Breast epithelium (tissue), 4 donors: ENCODE measurements around the gene MMP19. TPM values are rescaled to one million over a fixed set of nuclear protein-coding genes. Genes with fewer than 3 reads are reported as not detected.

Experiments
- DNase-seq, 2 donors: peaks; one replicate each; pipeline ENCODE4 v3.0.0-alpha.2; 2019; ENCODE audit warnings: low spot score in 2 of 2
- H3K27ac ChIP-seq, 2 donors: fragments of 200-600 bp; sonication (generic) in 1 of 2; one replicate each; pipeline ENCODE4 v1.5.1; 2016 to 2019; ENCODE audit warnings: mild to moderate bottlenecking in 1 of 2
- H3K27me3 ChIP-seq, 2 donors: fragments of 200-600 bp; sonication (generic) in 1 of 2; one replicate each; pipeline versions ENCODE4 v1.5.1 to v1.6.0; 2017 to 2019; ENCODE audit warnings: control low read depth in 1 of 2, mild to moderate bottlenecking in 1 of 2
- H3K36me3 ChIP-seq: fragments of 200-600 bp; one replicate; pipeline ENCODE4 v1.5.1; 2019
- H3K4me1 ChIP-seq, 2 donors: fragments of 200-600 bp; sonication (generic); one replicate each; pipeline ENCODE4 v1.5.1; 2016 to 2019; ENCODE audit warnings: control low read depth in 1 of 2
- H3K4me3 ChIP-seq, 3 donors: fragments of 200-600 bp; sonication (generic); 1 replicate in 2 of 3; 2 replicates in 1 of 3; pipeline ENCODE4 v1.5.1; 2016 to 2019; ENCODE audit warnings: mild to moderate bottlenecking in 3 of 3, moderate library complexity in 2 of 3
- H3K9me3 ChIP-seq, 2 donors: fragments of 200-600 bp; sonication (generic) in 1 of 2; one replicate each; pipeline ENCODE4 v1.5.1; 2016 to 2019; ENCODE audit warnings: control low read depth in 1 of 2
- POLR2A ChIP-seq: fragments of 450-650 bp; IDR thresholded peaks from one replicate; pipeline ENCODE4 v1.6.1; 2016; ENCODE audit warnings: antibody characterized with exemption, mild to moderate bottlenecking, moderate library complexity
- POLR2AphosphoS5 ChIP-seq, 3 donors: sonication (generic); formaldehyde crosslinking; IDR thresholded peaks; one replicate each; pipeline ENCODE4 v1.6.1; 2017; ENCODE audit warnings: antibody characterized with exemption in 3 of 3
- intact Hi-C: fragments of 100-400 bp; cut with DNase I; formaldehyde crosslinking; loops from one replicate; pipeline ENCODE4 v1.15.1; 2023; ENCODE audit warnings: low total_unique reads
- total RNA-seq, 3 donors: library from RNA; depleted of rRNA; stranded (reverse); fragments of >200 nt; gene quantifications; one replicate each; pipeline ENCODE4 v1.1.0, GENCODE V29; 2016
- TF ChIP-seq, protein P1 (sequence below), 3 donors: fragments of 450-650 bp; IDR thresholded peaks; one replicate each; pipeline ENCODE4 v1.5.1; 2016 to 2017; ENCODE audit warnings: antibody characterized with exemption in 3 of 3, mild to moderate bottlenecking in 3 of 3, moderate library complexity in 3 of 3

The MMP19 gene
- total RNA-seq, 3 donors from 2014 or later = 21.9 to 50.6 (median 47.9) TPM

DNA sequence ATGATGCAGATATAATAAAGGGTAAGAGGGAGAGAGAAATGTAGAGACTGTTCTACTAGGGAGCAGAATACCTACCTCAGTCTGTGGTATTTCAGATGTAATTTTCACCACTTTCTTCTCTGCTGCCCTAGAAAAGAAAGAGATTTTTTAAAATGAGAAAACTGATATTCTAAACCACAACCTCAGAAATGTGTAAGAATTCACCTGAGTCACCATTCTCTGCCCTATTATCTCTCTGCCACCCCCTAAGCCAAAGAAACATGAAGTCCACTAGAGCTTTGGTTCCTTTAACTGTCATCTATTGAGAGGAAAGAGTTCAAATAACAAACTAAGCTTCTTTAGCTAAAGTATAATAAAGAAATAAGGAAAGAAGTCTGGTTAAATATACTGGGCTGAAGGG, 46.8 kb downstream of the MMP19 start:
- Histone ChIP-seq H3K4me3 (no peak overlapping the region), H3K9me3 (no peaks in the 10 kb centered on the region), H3K36me3 (peaks cover 19% of the 10 kb centered on the region), H3K4me1 (no peaks in the 10 kb centered on the region), H3K27me3 (no peaks in the 10 kb centered on the region), H3K27ac (no peak overlapping the region)
- intact Hi-C loops = no loop called here
- DNase-seq = no peak
- TF ChIP-seq POLR2AphosphoS5 (IDR thresholded peaks at IDR 0.05) (no peak), POLR2A (no peak)
- TF ChIP-seq, protein P1, sequence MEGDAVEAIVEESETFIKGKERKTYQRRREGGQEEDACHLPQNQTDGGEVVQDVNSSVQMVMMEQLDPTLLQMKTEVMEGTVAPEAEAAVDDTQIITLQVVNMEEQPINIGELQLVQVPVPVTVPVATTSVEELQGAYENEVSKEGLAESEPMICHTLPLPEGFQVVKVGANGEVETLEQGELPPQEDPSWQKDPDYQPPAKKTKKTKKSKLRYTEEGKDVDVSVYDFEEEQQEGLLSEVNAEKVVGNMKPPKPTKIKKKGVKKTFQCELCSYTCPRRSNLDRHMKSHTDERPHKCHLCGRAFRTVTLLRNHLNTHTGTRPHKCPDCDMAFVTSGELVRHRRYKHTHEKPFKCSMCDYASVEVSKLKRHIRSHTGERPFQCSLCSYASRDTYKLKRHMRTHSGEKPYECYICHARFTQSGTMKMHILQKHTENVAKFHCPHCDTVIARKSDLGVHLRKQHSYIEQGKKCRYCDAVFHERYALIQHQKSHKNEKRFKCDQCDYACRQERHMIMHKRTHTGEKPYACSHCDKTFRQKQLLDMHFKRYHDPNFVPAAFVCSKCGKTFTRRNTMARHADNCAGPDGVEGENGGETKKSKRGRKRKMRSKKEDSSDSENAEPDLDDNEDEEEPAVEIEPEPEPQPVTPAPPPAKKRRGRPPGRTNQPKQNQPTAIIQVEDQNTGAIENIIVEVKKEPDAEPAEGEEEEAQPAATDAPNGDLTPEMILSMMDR (IDR thresholded peaks at IDR 0.05) = no peak

DNA sequence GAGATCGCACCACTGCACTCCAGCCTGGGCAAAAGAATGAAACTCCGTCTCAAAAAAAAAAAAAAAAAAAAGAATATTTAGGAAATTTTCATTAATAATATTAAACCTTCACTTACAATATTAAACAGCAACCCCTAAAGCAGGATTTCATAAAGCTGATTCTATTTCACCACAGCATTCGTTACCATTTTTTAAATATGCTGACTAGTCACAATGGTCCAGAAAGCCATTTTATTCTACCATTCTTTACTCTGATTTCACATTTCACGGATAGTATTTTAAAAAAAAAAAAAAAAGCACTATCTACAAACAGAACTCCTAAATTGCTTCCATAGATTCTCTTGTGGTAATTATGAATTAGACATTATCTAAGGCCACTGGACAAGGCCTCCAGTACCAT, 52.8 kb downstream of the MMP19 start:
- no peaks in the 10 kb centered on the region for H3K9me3 ChIP-seq
- H3K36me3 ChIP-seq = peaks cover 14% of the 10 kb centered on the region
- H3K27ac ChIP-seq = no peak overlapping the region
- intact Hi-C loops = no loop called here
- no peak for DNase-seq
- no peaks in the 10 kb centered on the region for H3K4me1 ChIP-seq
- no peak overlapping the region for H3K4me3 ChIP-seq
- H3K27me3 ChIP-seq = no peaks in the 10 kb centered on the region
- TF ChIP-seq, protein P1 (IDR thresholded peaks at IDR 0.05) = no peak
- TF ChIP-seq POLR2AphosphoS5 (IDR thresholded peaks at IDR 0.05) = no peak
- TF ChIP-seq POLR2A = no peak

DNA sequence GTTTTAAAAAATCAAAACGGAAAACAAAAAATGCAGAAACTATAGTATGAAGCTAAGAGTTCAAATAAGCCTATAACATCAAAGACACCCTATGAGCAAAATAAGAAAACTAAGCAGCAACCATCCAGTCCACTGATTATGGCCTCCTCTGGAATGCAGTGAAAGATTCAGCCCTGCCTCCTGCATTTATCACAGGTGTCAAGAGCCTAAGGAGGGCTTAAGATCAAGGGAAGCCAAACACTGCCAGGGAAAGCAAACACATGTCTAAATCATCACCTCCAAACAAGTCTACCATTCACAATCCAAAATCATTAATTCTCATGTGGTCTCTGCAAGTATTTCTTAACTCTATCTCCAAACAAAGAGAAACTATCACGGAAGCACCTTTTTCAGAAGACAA, 53.6 kb downstream of the MMP19 start:
- no peak for TF ChIP-seq POLR2A
- TF ChIP-seq POLR2AphosphoS5 (IDR thresholded peaks at IDR 0.05) = no peak
- TF ChIP-seq, protein P1 (IDR thresholded peaks at IDR 0.05) = no peak
- Histone ChIP-seq H3K4me3 (no peak overlapping the region), H3K4me1 (no peaks in the 10 kb centered on the region), H3K27me3 (no peaks in the 10 kb centered on the region), H3K9me3 (no peaks in the 10 kb centered on the region), H3K27ac (no peak overlapping the region), H3K36me3 (peaks cover 14% of the 10 kb centered on the region)
- intact Hi-C loops = no loop called here
- DNase-seq = no peak

DNA sequence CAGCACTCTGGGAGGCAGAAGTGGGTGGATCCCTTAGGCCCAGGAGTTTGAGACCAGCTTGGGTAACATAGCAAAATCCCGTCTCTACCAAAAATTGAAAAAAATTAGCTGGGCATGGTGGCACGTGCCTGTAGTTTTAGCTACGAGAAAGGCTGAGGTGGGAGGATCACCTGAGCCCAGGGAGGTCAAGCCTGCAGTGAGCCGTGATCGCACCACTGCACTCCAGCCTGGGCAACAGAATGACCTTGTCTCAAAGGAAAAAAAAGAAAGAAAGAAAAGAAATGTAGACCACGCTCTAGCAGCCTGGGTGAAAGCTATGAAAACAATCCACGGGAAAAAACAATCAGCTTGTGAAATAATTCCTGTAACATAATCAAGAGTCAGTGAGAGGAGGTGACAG, 54.2 kb downstream of the MMP19 start:
- no peak for TF ChIP-seq POLR2AphosphoS5 (IDR thresholded peaks at IDR 0.05)
- TF ChIP-seq, protein P1 (IDR thresholded peaks at IDR 0.05) = no peak
- TF ChIP-seq POLR2A = no peak

More for the DNA sequence above, 54.2 kb downstream of the MMP19 start:
- Histone ChIP-seq H3K27ac (no peak overlapping the region), H3K36me3 (peaks cover 12% of the 10 kb centered on the region), H3K27me3 (no peaks in the 10 kb centered on the region), H3K4me1 (no peaks in the 10 kb centered on the region), H3K4me3 (no peak overlapping the region), H3K9me3 (no peaks in the 10 kb centered on the region)
- intact Hi-C loops = no loop called here
- DNase-seq = no peak

Other genes starting within 250 kb of the MMP19 start
- not detected for gene OR10P1, start 206.0 kb downstream of the MMP19 start, total RNA-seq
- gene ITGA7, start 135.0 kb downstream of the MMP19 start, total RNA-seq = 100 to 1,000 TPM in 1 of 3 donors, 10 to 100 TPM in 2; 20.5 to 190 (median 33.1) TPM
- gene BLOC1S1, start 126.9 kb downstream of the MMP19 start, total RNA-seq = 100 to 1,000 TPM; 141 to 238 (median 162) TPM
- gene RDH5, start 122.5 kb downstream of the MMP19 start, total RNA-seq = 10 to 100 TPM; 18.9 to 90.9 (median 21.6) TPM
- 100 to 1,000 TPM; 540 to 910 (median 777) TPM for gene CD63, start 113.9 kb downstream of the MMP19 start, total RNA-seq
- 1 to 10 TPM in 1 of 3 donors, under 1 TPM in 2; 0.64 to 1.6 (median 0.88) TPM for gene GDF11, start 99.8 kb downstream of the MMP19 start, total RNA-seq
- 10 to 100 TPM; 54.7 to 64.3 (median 55.3) TPM for gene SARNP, start 25.2 kb downstream of the MMP19 start, total RNA-seq
- gene ORMDL2, start 24.9 kb downstream of the MMP19 start, total RNA-seq = 10 to 100 TPM; 13.1 to 28.5 (median 21.0) TPM
- 10 to 100 TPM; 31.0 to 46.2 (median 36.1) TPM for gene DNAJC14, start 13.3 kb downstream of the MMP19 start, total RNA-seq
- 10 to 100 TPM; 25.9 to 38.1 (median 33.0) TPM for gene PYM1, start 85.0 kb upstream of the MMP19 start, total RNA-seq
- 10 to 100 TPM; 25.1 to 50.5 (median 44.2) TPM for gene DGKA, start 88.2 kb upstream of the MMP19 start, total RNA-seq
- 10 to 100 TPM in 1 of 3 donors, 1 to 10 TPM in 2; 4.7 to 18.7 (median 7.4) TPM for gene PMEL, start 123.1 kb upstream of the MMP19 start, total RNA-seq
- 10 to 100 TPM in 2 of 3 donors, 1 to 10 TPM in 1; 8.2 to 27.2 (median 27.1) TPM for gene CDK2, start 123.9 kb upstream of the MMP19 start, total RNA-seq
- 10 to 100 TPM; 74.9 to 98.8 (median 75.7) TPM for gene RAB5B, start 131.1 kb upstream of the MMP19 start, total RNA-seq
- gene SUOX, start 154.3 kb upstream of the MMP19 start, total RNA-seq = 10 to 100 TPM; 24.6 to 30.2 (median 29.9) TPM
- gene IKZF4, start 178.1 kb upstream of the MMP19 start, total RNA-seq = 1 to 10 TPM; 2.9 to 4.6 (median 4.2) TPM
- 1,000 to 10,000 TPM in 1 of 3 donors, 100 to 1,000 TPM in 2; 557 to 1,840 (median 572) TPM for gene RPS26, start 199.0 kb upstream of the MMP19 start, total RNA-seq
- 100 to 1,000 TPM in 2 of 3 donors, under 1 TPM in 1; 0.48 to 187 (median 119) TPM for gene ERBB3, start 237.2 kb upstream of the MMP19 start, total RNA-seq